Measurements from ENCODE around the gene OTUD4. TPM values are rescaled to one million over a fixed set of nuclear protein-coding genes. Genes with fewer than 3 reads are reported as not detected.
A peak's percentile ranks its signal among the peaks of the same experiment; 100 is the strongest.

OTUD4 gene
- total and polyA plus RNA-seq, 2 experiments from 2014 or later: 15.7 to 16.1 TPM

DNA sequence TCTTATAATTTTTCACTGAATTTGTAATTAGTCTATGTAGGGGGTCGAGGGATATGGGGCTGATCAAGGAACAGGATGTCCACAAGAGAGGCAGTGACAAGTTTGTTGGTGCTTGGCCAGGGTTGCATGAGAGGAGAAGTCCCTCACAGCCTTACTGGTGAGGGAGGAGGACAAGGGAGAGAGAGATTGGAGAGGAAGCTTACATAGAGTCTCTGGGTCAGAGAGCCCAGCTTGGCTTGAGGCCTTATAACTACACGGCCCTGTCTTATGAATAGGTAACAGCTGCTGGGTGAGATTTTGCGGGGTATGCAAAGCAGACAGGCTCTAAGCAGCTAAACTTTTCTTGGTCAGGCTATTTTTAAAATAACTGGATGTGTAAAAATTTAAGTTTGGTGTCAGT lies 37.9 kb upstream of the OTUD4 start:
- Histone ChIP-seq H3K4me3 (no peak overlapping the region), H2AFZ (no peak overlapping the region), H3K36me3 (ENCODE audit: low read depth) (no peaks in the 10 kb centered on the region), H3K79me2 (ENCODE audit: insufficient read depth) (no peaks in the 10 kb centered on the region), H3K9ac (no peak overlapping the region), H3K27me3 (replicated peaks; ENCODE audit: insufficient read depth) (no peaks in the 10 kb centered on the region), H3K4me2 (ENCODE audit: unreplicated experiment) (no peak overlapping the region), H3K9me3 (ENCODE audit: low read depth) (no peaks in the 10 kb centered on the region), H3F3A (ENCODE audit: insufficient read depth) (no peaks in the 10 kb centered on the region), H3K27ac (no peak overlapping the region), H3K9me2 (ENCODE audit: insufficient read depth) (no peaks in the 10 kb centered on the region), H3K4me1 (ENCODE audit: insufficient read depth) (no peaks in the 10 kb centered on the region), H4K20me1 (ENCODE audit: insufficient read depth) (no peaks in the 10 kb centered on the region)
- TF ChIP-seq EZH2 (IDR thresholded peaks at IDR 0.05; ENCODE audit: insufficient read depth, poor library complexity, severe bottlenecking): no peak
- no peak for TF ChIP-seq EZH2phosphoT487 (IDR thresholded peaks at IDR 0.05; ENCODE audit: insufficient read depth, low read depth)
- DNase-seq: no peak
- in situ Hi-C loops (cut with MboI): loop anchor here (10.0 kb wide), 1 partner anchor 387 kb away; no protein-coding TSS in a partner anchor
- 54 to 59% methylated on average over 3 of the region's 3 CpGs for WGBS, 2 experiments (ENCODE audit: low coverage in 1 of 2, low lambda C conversion rate in 2 of 2, missing lambda C conversion rate in 2 of 2)

DNA sequence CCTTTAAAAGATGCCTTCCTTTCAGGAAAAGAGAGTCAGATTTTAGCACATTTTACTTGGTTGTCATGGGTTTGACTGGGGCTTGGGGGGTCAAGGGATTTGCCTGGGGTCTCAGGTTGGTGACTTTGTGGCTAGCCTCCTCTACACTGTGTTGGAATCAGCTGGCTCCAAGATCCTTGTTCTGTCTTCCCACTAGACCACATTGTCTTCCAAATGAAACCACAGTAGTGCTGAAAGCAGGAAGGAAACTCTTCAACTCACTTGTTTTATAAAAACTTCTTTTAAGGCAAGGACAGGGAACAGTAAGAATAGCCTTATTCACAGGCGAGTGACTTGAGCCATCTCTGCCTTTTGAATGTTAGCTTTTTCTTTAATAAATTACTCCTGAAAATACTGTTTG lies 37.0 kb upstream of the OTUD4 start:
- Histone ChIP-seq H3K27me3 (replicated peaks; ENCODE audit: insufficient read depth) (no peaks in the 10 kb centered on the region), H3K36me3 (ENCODE audit: low read depth) (no peaks in the 10 kb centered on the region), H2AFZ (no peak overlapping the region), H3K4me3 (no peak overlapping the region), H3K9me2 (ENCODE audit: insufficient read depth) (no peaks in the 10 kb centered on the region), H3K9ac (no peak overlapping the region), H4K20me1 (ENCODE audit: insufficient read depth) (no peaks in the 10 kb centered on the region), H3F3A (ENCODE audit: insufficient read depth) (no peaks in the 10 kb centered on the region), H3K9me3 (ENCODE audit: low read depth) (no peaks in the 10 kb centered on the region), H3K4me1 (ENCODE audit: insufficient read depth) (no peaks in the 10 kb centered on the region), H3K4me2 (ENCODE audit: unreplicated experiment) (no peak overlapping the region), H3K27ac (no peak overlapping the region), H3K79me2 (ENCODE audit: insufficient read depth) (no peaks in the 10 kb centered on the region)
- TF ChIP-seq EZH2phosphoT487 (IDR thresholded peaks at IDR 0.05; ENCODE audit: insufficient read depth, low read depth): no peak
- no peak for TF ChIP-seq EZH2 (IDR thresholded peaks at IDR 0.05; ENCODE audit: insufficient read depth, poor library complexity, severe bottlenecking)
- no peak for DNase-seq
- in situ Hi-C loops (cut with MboI): loop anchor here (10.0 kb wide), 1 partner anchor 387 kb away; no protein-coding TSS in a partner anchor
- WGBS, 2 experiments (ENCODE audit: low coverage in 1 of 2, low lambda C conversion rate in 2 of 2, missing lambda C conversion rate in 2 of 2): 98 to 100% methylated on average over 1 of the region's 1 CpG

DNA sequence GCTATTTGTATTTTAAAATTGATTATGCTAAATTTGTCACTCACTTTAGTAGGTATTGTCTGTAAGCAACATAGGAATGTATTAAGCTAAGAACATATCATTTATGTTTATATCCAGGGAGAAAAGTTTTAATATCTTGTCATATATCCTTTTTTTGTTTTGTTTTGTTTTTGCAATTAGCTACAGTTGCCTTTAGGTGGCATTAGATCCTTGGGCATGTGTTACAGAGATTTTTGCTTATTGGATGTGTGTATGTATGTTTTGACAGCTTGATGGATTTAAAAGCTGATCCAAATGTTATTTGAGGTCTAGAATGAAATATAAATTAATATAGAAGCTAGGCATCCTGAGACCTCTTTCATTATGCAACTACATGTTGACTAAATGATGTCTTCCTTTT lies 36.1 kb upstream of the OTUD4 start:
- H3K27me3 ChIP-seq (replicated peaks; ENCODE audit: insufficient read depth): no peaks in the 10 kb centered on the region
- H3K9ac ChIP-seq: no peak overlapping the region
- no peaks in the 10 kb centered on the region for H3K79me2 ChIP-seq (ENCODE audit: insufficient read depth)
- H3K36me3 ChIP-seq (ENCODE audit: low read depth): no peaks in the 10 kb centered on the region
- H4K20me1 ChIP-seq (ENCODE audit: insufficient read depth): no peaks in the 10 kb centered on the region
- no peaks in the 10 kb centered on the region for H3F3A ChIP-seq (ENCODE audit: insufficient read depth)
- peak; percentile 62 for DNase-seq
- TF ChIP-seq EZH2 (IDR thresholded peaks at IDR 0.05; ENCODE audit: insufficient read depth, poor library complexity, severe bottlenecking): no peak
- TF ChIP-seq EZH2phosphoT487 (IDR thresholded peaks at IDR 0.05; ENCODE audit: insufficient read depth, low read depth): no peak
- no peak overlapping the region for H2AFZ ChIP-seq
- H3K27ac ChIP-seq: no peak overlapping the region
- H3K9me3 ChIP-seq (ENCODE audit: low read depth): no peaks in the 10 kb centered on the region
- no peaks in the 10 kb centered on the region for H3K4me1 ChIP-seq (ENCODE audit: insufficient read depth)
- no peak overlapping the region for H3K4me3 ChIP-seq
- H3K9me2 ChIP-seq (ENCODE audit: insufficient read depth): no peaks in the 10 kb centered on the region
- H3K4me2 ChIP-seq (ENCODE audit: unreplicated experiment): no peak overlapping the region
- in situ Hi-C loops (cut with MboI): loop anchor here (10.0 kb wide), 1 partner anchor 388 kb away; no protein-coding TSS in a partner anchor

DNA sequence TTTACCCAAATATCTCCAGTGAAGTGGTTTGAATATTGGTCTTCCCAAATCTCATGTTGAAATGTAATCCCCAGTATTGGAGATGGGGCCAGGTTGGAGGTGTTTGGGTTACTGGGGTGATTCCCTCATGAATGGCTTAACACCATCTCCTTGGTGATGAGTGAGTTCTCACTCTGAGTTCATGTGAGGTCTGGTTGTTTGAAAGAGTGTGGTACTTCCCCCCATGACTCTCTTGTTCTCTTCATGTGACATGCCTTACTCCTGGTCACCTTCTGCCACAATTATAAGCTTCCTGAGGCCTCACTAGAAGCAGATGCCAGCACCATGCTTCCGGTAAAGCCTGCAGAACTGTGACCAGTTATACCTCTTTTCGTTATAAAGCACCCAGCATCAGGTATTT lies 32.9 kb upstream of the OTUD4 start:
- Histone ChIP-seq H3K9me3 (ENCODE audit: low read depth) (no peaks in the 10 kb centered on the region), H3K4me3 (no peak overlapping the region), H3K36me3 (ENCODE audit: low read depth) (no peaks in the 10 kb centered on the region), H3K9ac (no peak overlapping the region), H3K9me2 (ENCODE audit: insufficient read depth) (no peaks in the 10 kb centered on the region), H2AFZ (no peak overlapping the region), H3K27me3 (replicated peaks; ENCODE audit: insufficient read depth) (no peaks in the 10 kb centered on the region), H3K27ac (no peak overlapping the region), H3K4me1 (ENCODE audit: insufficient read depth) (no peaks in the 10 kb centered on the region), H4K20me1 (ENCODE audit: insufficient read depth) (no peaks in the 10 kb centered on the region), H3F3A (ENCODE audit: insufficient read depth) (no peaks in the 10 kb centered on the region), H3K79me2 (ENCODE audit: insufficient read depth) (no peaks in the 10 kb centered on the region), H3K4me2 (ENCODE audit: unreplicated experiment) (no peak overlapping the region)
- WGBS, 2 experiments (ENCODE audit: low coverage in 1 of 2, low lambda C conversion rate in 2 of 2, missing lambda C conversion rate in 2 of 2): 52 to 58% methylated on average over 2 of the region's 2 CpGs
- no peak for TF ChIP-seq EZH2 (IDR thresholded peaks at IDR 0.05; ENCODE audit: insufficient read depth, poor library complexity, severe bottlenecking)
- no peak for TF ChIP-seq EZH2phosphoT487 (IDR thresholded peaks at IDR 0.05; ENCODE audit: insufficient read depth, low read depth)
- DNase-seq: no peak
- in situ Hi-C loops (cut with MboI): loop anchor here (10.0 kb wide), 1 partner anchor 392 kb away; no protein-coding TSS in a partner anchor

DNA sequence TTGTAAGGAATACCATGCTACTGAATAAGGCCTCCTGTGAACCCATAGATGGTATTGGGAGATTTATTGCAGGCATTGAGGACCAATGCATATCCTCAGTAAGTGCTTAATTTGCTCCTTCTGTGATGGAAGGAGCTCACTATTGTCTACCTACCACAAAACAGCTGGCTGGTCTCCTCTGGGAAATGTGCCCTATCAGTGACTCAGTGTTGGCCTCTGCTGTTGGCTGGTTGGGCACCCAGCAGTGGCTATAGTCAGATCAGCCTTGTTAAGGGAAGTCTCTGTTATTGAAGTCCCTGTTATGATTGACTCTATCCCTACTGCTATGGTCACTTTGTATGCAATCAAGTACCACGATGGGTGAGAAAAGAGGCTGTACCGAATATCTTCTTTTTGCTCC lies 27.5 kb upstream of the OTUD4 start:
- in situ Hi-C loops (cut with MboI): no loop called here
- 93 to 97% methylated on average over 2 of the region's 2 CpGs for WGBS, 2 experiments (ENCODE audit: low coverage in 1 of 2, low lambda C conversion rate in 2 of 2, missing lambda C conversion rate in 2 of 2)

More for the DNA sequence above, 27.5 kb upstream of the OTUD4 start:
- Histone ChIP-seq H3K9me3 (ENCODE audit: low read depth) (no peaks in the 10 kb centered on the region), H2AFZ (no peak overlapping the region), H3K27ac (no peak overlapping the region), H3K4me3 (no peak overlapping the region), H3K36me3 (ENCODE audit: low read depth) (no peaks in the 10 kb centered on the region), H3K4me2 (ENCODE audit: unreplicated experiment) (no peak overlapping the region), H4K20me1 (ENCODE audit: insufficient read depth) (no peaks in the 10 kb centered on the region), H3K9ac (no peak overlapping the region), H3K27me3 (replicated peaks; ENCODE audit: insufficient read depth) (no peaks in the 10 kb centered on the region), H3F3A (ENCODE audit: insufficient read depth) (no peaks in the 10 kb centered on the region), H3K4me1 (ENCODE audit: insufficient read depth) (no peaks in the 10 kb centered on the region), H3K79me2 (ENCODE audit: insufficient read depth) (no peaks in the 10 kb centered on the region), H3K9me2 (ENCODE audit: insufficient read depth) (no peaks in the 10 kb centered on the region)
- peak; percentile 39 for DNase-seq
- TF ChIP-seq EZH2 (IDR thresholded peaks at IDR 0.05; ENCODE audit: insufficient read depth, poor library complexity, severe bottlenecking): no peak
- TF ChIP-seq EZH2phosphoT487 (IDR thresholded peaks at IDR 0.05; ENCODE audit: insufficient read depth, low read depth): no peak

All from GM23248 (cell line).